GM12864 (cell line): ENCODE data around the gene CUEDC2.

Experiments used
- DNase-seq: peaks from one replicate; pipeline ENCODE4 v3.0.0-alpha.2; 2011; ENCODE audit warnings: low read depth
- H3K4me3 ChIP-seq: 2 replicates; pipeline ENCODE4 v1.5.1; 2011; ENCODE audit warnings: mild to moderate bottlenecking, low read depth, low read length, control low read depth
- TF ChIP-seq, protein P1 (sequence below): IDR thresholded peaks from 2 replicates; pipeline ENCODE4 v1.5.1; 2011; ENCODE audit warnings: low read depth, mild to moderate bottlenecking, moderate library complexity, low read length, control low read depth, inconsistent platforms; ENCODE audit errors: missing control alignments

The CUEDC2 gene

DNA sequence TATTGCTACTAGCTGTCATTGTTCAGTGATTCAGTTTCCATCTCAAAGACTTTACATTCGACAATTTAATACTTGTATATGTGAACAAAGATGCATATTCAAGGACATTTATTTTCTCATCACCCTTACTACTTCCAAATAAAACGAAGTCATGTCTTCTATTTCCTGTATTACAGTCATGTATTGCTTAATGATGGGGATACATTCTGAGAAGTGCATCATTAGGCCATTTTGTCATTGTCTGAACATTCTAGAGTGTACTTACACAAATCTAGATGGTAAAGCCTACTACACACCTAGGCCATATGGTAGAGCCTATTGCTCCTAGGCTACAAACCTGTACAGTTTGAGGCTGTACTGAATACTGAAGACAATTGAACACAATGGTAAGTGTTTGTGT, 12.5 kb upstream of the CUEDC2 start:
- TF ChIP-seq, protein P1, sequence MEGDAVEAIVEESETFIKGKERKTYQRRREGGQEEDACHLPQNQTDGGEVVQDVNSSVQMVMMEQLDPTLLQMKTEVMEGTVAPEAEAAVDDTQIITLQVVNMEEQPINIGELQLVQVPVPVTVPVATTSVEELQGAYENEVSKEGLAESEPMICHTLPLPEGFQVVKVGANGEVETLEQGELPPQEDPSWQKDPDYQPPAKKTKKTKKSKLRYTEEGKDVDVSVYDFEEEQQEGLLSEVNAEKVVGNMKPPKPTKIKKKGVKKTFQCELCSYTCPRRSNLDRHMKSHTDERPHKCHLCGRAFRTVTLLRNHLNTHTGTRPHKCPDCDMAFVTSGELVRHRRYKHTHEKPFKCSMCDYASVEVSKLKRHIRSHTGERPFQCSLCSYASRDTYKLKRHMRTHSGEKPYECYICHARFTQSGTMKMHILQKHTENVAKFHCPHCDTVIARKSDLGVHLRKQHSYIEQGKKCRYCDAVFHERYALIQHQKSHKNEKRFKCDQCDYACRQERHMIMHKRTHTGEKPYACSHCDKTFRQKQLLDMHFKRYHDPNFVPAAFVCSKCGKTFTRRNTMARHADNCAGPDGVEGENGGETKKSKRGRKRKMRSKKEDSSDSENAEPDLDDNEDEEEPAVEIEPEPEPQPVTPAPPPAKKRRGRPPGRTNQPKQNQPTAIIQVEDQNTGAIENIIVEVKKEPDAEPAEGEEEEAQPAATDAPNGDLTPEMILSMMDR, result no peak
- no peak for DNase-seq
- no peak overlapping the region for H3K4me3 ChIP-seq

DNA sequence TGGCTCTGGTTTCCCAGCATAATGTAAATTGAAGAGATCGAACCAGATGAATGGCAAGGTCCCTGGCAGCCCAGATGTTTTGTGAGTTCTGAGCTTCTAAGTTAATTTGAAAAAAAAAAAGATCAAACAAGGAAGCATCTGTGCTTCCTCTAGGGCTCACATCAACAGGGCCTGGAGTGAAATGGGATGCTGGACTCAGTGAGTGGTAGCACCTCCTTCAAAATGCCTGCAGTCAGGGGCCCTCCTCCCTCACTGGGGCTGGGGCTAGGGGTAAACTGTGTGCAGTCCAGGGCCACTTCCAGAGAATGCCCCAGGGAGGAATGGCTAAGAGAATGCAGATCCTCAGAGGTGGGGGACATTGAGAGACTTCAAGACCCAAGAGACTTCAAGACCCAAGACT, 6.0 kb upstream of the CUEDC2 start:
- DNase-seq, result no peak
- TF ChIP-seq, protein P1, result no peak
- H3K4me3 ChIP-seq, result no peak overlapping the region

DNA sequence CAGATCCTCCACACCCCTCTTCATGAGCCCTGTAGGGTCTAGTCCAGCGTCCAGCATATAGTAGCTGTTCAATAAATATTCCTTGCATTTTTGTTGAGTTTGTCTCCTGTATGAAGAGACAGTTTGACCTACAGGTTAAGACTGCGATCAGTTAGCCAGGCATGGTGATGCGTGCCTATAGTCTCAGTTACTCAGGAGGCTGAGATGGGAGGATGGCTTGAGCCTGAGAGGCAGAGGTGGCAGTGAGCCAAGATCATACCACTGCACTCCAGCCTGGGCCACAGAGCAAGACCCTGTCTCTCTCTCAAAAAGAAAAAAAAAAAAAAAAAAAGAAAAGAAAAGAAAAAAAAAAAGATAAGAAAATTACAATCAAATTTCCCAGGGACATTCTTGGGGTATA, 5.1 kb upstream of the CUEDC2 start:
- no peak for DNase-seq
- TF ChIP-seq, protein P1, result no peak
- H3K4me3 ChIP-seq, result no peak overlapping the region

DNA sequence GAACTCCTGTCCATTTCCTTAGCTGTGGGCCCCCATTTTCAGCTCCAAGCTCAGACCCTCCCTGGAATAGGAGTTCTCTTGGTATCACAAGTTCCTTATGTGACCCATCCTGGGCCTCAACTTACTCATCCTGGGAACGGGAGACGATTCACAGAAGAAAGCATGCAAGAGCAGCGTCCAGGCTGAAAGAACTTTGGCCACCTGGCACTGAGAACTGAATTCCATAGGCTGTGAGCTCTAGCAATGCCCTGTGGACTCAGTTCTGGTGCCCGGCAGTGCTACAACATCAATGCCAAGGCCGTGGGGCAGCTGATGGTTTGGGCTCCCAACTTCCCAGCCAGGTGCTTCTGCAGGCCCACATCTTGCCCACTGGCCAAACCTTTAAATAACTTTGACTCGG, 3.9 kb upstream of the CUEDC2 start:
- H3K4me3 ChIP-seq, result peak overlapping the region; percentile 0
- DNase-seq, result no peak
- TF ChIP-seq, protein P1, result no peak

DNA sequence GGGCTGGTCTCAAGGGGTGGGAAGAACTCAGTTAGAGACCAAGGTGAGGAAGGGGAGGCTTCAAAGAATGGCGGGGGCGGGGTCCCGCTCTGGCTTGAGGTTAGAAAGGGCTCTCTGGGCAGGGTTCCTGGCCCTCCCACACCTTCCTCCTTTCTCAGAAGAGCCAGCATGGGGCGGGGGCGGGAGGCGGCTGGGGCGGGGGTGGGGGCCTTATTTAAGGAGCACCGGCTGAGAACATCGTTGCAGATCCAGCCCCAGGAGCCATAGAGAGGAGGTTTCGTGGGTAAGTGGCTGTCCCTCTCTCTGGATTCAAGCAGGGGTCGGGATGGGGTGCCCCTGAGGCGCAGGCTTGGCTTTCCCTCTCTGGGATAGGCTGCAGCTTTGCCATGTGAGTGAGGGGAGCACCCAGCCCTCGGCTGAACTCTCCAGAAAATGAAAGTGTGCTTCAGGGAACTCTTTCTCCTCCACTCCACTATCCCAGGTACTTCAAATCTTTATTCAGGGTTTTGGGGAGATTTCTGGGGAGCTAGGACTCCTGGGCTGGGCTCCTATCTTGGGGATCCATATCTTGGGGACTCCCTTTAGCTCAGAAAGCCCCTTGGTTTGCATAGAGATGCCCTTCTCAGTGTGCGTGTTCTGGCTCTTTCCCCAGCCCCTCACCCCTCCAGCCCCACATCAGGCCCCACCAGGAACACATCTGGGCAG, 3.3 kb upstream of the CUEDC2 start:
- H3K4me3 ChIP-seq, result peak overlapping the region; percentile 47
- no peak for DNase-seq
- TF ChIP-seq, protein P1, result no peak

DNA sequence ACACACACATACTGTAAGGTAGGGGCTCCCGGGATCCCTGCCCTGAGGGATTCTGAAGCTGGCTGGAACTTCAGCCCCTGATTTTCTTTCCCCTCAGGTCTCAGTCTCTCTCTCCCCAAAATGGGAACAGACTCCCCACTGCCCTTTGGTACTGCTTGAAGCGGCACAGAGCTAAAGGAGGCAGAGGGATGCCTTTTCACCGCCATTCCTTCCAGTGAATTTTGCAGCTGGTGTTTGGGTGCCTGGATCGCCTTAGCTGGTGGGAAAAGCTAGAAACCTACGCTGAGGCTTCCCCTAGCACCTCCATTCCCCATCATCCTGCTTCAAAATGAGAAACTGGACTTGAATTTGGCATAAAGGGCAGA, 2.7 kb upstream of the CUEDC2 start:
- DNase-seq, result no peak
- TF ChIP-seq, protein P1, result no peak
- no peak overlapping the region for H3K4me3 ChIP-seq

DNA sequence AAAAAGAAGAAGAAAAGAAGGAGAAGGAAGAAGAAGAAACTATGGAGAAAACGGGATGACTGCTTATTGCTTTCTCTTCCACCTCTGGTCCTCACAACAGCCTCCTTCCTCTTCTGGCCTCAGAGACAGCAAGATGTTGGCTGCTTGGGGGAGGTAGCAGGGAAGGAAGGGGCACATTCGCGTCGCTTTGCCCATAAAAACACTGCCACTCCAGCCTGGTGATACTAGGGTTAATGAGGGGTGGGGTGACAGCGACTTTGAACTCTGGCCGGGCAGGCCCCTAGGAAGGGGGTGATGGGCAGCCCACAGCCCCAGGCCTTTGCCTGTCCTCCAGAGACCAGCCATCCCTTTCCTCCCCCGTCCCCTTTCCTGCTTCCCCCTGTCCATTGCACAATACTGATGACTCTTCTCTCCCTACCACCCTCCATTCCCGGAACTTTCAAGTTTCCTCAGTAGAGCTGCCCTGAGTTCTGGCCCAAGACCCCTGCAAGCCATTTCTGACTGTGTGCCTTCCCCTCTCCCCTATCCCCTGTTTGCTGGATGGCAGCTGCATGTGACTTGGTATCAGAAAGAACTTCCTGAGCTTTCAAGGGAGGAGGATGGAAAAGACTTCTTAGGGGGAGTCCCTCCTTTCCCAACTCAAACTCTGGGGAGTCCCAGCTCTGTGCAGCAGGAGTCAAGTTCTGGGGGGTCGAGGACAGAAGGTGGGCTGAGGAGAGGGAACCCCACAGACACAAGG, 2.2 kb upstream of the CUEDC2 start:
- no peak overlapping the region for H3K4me3 ChIP-seq
- no peak for DNase-seq
- TF ChIP-seq, protein P1, result no peak
